Measurements from ENCODE around the gene DHX32. TPM values are rescaled to one million over a fixed set of nuclear protein-coding genes. Genes with fewer than 3 reads are reported as not detected.

The DHX32 gene
- total RNA-seq, 1 experiment from 2014 or later: 28.0 TPM

GRCh38 chr10:125820701-125821100, 60.4 kb downstream of the DHX32 start:
- Mint-ChIP-seq H3K27me3 (ENCODE audit: low read depth) (no peaks in the 10 kb centered on the region), H3K27ac (no peak overlapping the region), H3K9me3 (no peaks in the 10 kb centered on the region), H3K4me3 (no peak overlapping the region), H3K36me3 (peaks cover under 1% of the 10 kb centered on the region; the same call in 1 of the 2 replicates), H3K4me1 (peaks cover 4% of the 10 kb centered on the region)
- POLR2A ChIA-PET: interaction anchor here (0.6 kb wide), 1 partner anchor 37 kb away, joined by 4 read pairs; no protein-coding TSS in a partner anchor
- ATAC-seq: no peak
- DNase-seq (ENCODE audit: low spot score): no peak
- CTCF ChIA-PET: no interaction called here
- TF ChIP-seq, protein P1, sequence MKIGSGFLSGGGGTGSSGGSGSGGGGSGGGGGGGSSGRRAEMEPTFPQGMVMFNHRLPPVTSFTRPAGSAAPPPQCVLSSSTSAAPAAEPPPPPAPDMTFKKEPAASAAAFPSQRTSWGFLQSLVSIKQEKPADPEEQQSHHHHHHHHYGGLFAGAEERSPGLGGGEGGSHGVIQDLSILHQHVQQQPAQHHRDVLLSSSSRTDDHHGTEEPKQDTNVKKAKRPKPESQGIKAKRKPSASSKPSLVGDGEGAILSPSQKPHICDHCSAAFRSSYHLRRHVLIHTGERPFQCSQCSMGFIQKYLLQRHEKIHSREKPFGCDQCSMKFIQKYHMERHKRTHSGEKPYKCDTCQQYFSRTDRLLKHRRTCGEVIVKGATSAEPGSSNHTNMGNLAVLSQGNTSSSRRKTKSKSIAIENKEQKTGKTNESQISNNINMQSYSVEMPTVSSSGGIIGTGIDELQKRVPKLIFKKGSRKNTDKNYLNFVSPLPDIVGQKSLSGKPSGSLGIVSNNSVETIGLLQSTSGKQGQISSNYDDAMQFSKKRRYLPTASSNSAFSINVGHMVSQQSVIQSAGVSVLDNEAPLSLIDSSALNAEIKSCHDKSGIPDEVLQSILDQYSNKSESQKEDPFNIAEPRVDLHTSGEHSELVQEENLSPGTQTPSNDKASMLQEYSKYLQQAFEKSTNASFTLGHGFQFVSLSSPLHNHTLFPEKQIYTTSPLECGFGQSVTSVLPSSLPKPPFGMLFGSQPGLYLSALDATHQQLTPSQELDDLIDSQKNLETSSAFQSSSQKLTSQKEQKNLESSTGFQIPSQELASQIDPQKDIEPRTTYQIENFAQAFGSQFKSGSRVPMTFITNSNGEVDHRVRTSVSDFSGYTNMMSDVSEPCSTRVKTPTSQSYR (CRISPR knock-in tag; IDR thresholded peaks at IDR 0.05): no peak
- no peak for TF ChIP-seq GABPB1 (CRISPR knock-in tag; IDR thresholded peaks at IDR 0.05)
- TF ChIP-seq ZNF121 (CRISPR knock-in tag; IDR thresholded peaks at IDR 0.05): no peak
- no peak for TF ChIP-seq CBFB (CRISPR knock-in tag; IDR thresholded peaks at IDR 0.05; ENCODE audit: low read depth)
- no peak for TF ChIP-seq ATF1 (CRISPR knock-in tag; IDR thresholded peaks at IDR 0.05)
- TF ChIP-seq ATF2 (CRISPR knock-in tag; IDR thresholded peaks at IDR 0.05; ENCODE audit: borderline replicate concordance, low read depth): no peak
- TF ChIP-seq AFF4 (CRISPR knock-in tag; IDR thresholded peaks at IDR 0.05; ENCODE audit: borderline replicate concordance): no peak
- TF ChIP-seq FOXP1 (CRISPR knock-in tag; IDR thresholded peaks at IDR 0.05; ENCODE audit: borderline replicate concordance): no peak
- TF ChIP-seq TEAD4 (CRISPR knock-in tag; IDR thresholded peaks at IDR 0.05): no peak
- TF ChIP-seq, protein P2, sequence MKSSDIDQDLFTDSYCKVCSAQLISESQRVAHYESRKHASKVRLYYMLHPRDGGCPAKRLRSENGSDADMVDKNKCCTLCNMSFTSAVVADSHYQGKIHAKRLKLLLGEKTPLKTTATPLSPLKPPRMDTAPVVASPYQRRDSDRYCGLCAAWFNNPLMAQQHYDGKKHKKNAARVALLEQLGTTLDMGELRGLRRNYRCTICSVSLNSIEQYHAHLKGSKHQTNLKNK (CRISPR knock-in tag; IDR thresholded peaks at IDR 0.05): no peak

DNA sequence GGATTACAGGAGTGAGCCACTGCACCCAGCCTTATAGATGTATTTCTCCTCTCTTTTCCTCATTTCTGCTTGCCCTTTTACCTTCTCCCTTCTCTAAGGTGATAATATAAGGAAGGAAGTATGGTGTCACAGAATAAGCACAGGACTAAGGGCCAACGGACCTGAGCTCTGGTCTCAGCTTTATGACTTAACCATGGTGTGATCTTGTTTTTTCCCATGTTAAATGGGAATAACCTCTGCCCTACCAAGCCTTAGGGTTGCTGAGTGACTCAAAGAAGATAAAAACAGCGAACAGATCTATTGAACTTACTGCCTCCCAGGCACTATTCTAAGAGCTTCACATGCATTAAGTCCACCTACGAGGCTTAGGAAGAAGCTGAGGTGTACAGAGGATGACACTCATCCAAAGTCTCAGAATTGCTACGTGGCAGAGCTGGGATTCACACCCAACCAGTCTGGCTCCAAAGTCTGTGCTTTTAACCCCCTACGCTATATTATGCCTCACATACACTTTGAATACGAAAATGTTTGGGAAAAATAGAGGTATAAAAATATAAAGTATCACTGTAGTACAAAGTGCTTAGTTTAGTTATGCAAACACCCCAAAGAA, 63.6 kb downstream of the DHX32 start:
- Mint-ChIP-seq H3K4me3 (no peak overlapping the region), H3K36me3 (peaks cover 12% of the 10 kb centered on the region; the same call in 1 of the 2 replicates), H3K9me3 (no peaks in the 10 kb centered on the region), H3K27ac (no peak overlapping the region), H3K4me1 (peaks cover 4% of the 10 kb centered on the region), H3K27me3 (ENCODE audit: low read depth) (no peaks in the 10 kb centered on the region)
- DNase-seq (ENCODE audit: low spot score) (no peak), ATAC-seq (no peak)
- ChIA-PET CTCF (interaction anchor here (0.6 kb wide), 1 partner anchor 962 kb away, joined by 3 read pairs; no protein-coding TSS in a partner anchor), POLR2A (no interaction called here)
- TF ChIP-seq ESRRA (CRISPR knock-in tag; IDR thresholded peaks at IDR 0.05; ENCODE audit: borderline replicate concordance): no peak
- TF ChIP-seq ARID4B (CRISPR knock-in tag; IDR thresholded peaks at IDR 0.05; ENCODE audit: borderline replicate concordance): no peak
- TF ChIP-seq GTF2I (CRISPR knock-in tag; conservative IDR thresholded peaks at IDR 0.05): no peak
- no peak for TF ChIP-seq SMAD3 (CRISPR knock-in tag; IDR thresholded peaks at IDR 0.05; ENCODE audit: borderline replicate concordance)
- no peak for TF ChIP-seq CDX4 (CRISPR knock-in tag; IDR thresholded peaks at IDR 0.05; ENCODE audit: borderline replicate concordance)
- TF ChIP-seq, protein P3, sequence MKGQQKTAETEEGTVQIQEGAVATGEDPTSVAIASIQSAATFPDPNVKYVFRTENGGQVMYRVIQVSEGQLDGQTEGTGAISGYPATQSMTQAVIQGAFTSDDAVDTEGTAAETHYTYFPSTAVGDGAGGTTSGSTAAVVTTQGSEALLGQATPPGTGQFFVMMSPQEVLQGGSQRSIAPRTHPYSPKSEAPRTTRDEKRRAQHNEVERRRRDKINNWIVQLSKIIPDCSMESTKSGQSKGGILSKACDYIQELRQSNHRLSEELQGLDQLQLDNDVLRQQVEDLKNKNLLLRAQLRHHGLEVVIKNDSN (CRISPR knock-in tag; IDR thresholded peaks at IDR 0.05): no peak
- no peak for TF ChIP-seq CREM (CRISPR knock-in tag; IDR thresholded peaks at IDR 0.05)
- no peak for TF ChIP-seq ZNF121 (CRISPR knock-in tag; IDR thresholded peaks at IDR 0.05)
